IPS DF 6.9 (cell line): ENCODE results near the gene KBTBD4.
"Not testable (repeated sequence)": the region's sequence is repeated elsewhere in the genome, so short reads cannot be mapped to it uniquely, and the experiment has no call there.

Source experiments
- DNase-seq: peaks from one replicate; pipeline ENCODE4 v3.0.0-alpha.2; 2013; ENCODE audit warnings: low read depth, low spot score
- H3K27ac ChIP-seq: one replicate; pipeline ENCODE4 v1.5.1; 2013; ENCODE audit warnings: low read length, control low read depth
- H3K27me3 ChIP-seq: 2 replicates; pipeline ENCODE4 v1.6.1; 2013; ENCODE audit warnings: mild to moderate bottlenecking, low read length; ENCODE audit not compliant: control insufficient read depth, insufficient read depth
- H3K36me3 ChIP-seq: 2 replicates; pipeline ENCODE4 v1.6.1; 2013; ENCODE audit warnings: low read length; ENCODE audit not compliant: control insufficient read depth, insufficient read depth
- H3K4me1 ChIP-seq: 2 replicates; pipeline ENCODE4 v1.6.1; 2013; ENCODE audit warnings: low read length; ENCODE audit not compliant: control insufficient read depth, insufficient read depth
- H3K4me3 ChIP-seq: 2 replicates; pipeline ENCODE4 v1.5.1; 2013; ENCODE audit warnings: mild to moderate bottlenecking, low read length
- H3K9me3 ChIP-seq: 2 replicates; pipeline ENCODE4 v1.6.1; 2013; ENCODE audit warnings: low read length, inconsistent platforms; ENCODE audit not compliant: control insufficient read depth, insufficient read depth
- WGBS: extraction: QIAGEN DNeasy Blood & Tissue Kit; methylation state at CpG from one replicate; pipeline ENCODE4 v1.1.7; 2013; ENCODE audit warnings: mixed read lengths, missing lambda C conversion rate; ENCODE audit not compliant: insufficient read length, insufficient coverage; 5-methylcytosine and 5-hydroxymethylcytosine counted together

Gene KBTBD4

DNA sequence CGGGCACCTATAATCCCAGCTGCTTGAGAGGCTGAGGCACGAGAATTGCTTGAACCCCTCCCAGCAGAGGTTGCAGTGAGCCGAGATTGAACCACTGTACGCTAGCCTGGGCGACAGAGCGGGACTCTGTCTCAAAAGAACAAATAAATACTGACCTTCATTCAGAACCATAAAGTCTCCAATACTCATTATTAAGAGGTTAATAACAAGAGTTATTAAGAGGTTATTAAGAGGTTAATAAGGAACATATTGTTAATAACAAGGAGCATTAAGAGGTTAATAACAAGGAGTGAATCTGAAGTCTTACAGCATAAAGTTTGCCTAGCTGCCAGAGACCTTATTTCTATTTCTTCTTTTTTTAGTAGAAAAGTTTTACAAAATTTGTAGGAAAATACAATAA, 33.5 kb downstream of the KBTBD4 start:
- Histone ChIP-seq H3K4me1 (no peaks in the 10 kb centered on the region), H3K4me3 (no peak overlapping the region), H3K36me3 (no peaks in the 10 kb centered on the region), H3K9me3 (no peaks in the 10 kb centered on the region), H3K27ac (no peak overlapping the region), H3K27me3 (no peaks in the 10 kb centered on the region)
- no peak for DNase-seq
- WGBS: no CpG with 5 or more reads among the region's 6 CpGs

DNA sequence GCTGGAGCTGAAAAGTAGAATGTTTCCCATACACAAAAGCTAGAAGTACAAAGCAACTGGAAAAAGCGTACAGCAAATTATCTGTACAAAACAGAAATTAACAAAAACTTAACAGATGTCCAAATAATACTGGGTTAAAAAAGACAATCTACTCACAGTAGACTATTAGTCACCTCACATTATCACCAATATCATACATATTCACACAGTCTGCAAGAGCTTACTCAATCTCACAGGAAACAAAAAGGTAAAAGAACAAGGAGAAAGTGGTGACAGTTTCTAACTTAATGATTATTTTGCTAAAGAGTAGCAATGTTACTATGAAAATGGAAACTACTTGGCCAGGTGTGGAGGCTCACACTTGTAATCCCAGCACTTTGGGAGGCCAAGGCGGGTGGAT, 37.7 kb downstream of the KBTBD4 start:
- H3K4me3 ChIP-seq: no peak overlapping the region
- DNase-seq: no peak

DNA sequence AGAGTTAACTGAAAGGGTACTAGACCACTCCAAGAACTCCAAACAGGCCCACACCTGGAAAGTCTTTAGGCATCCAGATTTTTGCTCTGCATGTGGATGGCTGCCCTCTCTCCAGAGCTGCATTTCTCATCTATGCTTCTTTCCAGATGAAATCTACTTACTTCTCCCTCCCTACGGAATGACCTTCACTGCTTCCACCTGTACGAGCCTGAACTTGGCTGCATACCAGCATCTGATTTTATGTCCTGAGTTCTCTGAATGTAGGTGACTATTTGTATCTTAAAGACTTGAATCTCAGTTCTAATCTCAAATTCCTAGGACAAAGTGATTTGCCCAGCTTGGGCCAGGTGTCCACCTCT, 39.1 kb downstream of the KBTBD4 start:
- DNase-seq: no peak
- H3K4me1 ChIP-seq: no peaks in the 10 kb centered on the region
- no CpG with 5 or more reads among the region's 2 CpGs for WGBS

More for the DNA sequence above, 37.7 kb downstream of the KBTBD4 start:
- WGBS: no CpG with 5 or more reads among the region's 2 CpGs
- Histone ChIP-seq H3K27ac (no peak overlapping the region), H3K36me3 (no peaks in the 10 kb centered on the region), H3K27me3 (no peaks in the 10 kb centered on the region), H3K4me1 (no peaks in the 10 kb centered on the region), H3K9me3 (no peaks in the 10 kb centered on the region)

DNA sequence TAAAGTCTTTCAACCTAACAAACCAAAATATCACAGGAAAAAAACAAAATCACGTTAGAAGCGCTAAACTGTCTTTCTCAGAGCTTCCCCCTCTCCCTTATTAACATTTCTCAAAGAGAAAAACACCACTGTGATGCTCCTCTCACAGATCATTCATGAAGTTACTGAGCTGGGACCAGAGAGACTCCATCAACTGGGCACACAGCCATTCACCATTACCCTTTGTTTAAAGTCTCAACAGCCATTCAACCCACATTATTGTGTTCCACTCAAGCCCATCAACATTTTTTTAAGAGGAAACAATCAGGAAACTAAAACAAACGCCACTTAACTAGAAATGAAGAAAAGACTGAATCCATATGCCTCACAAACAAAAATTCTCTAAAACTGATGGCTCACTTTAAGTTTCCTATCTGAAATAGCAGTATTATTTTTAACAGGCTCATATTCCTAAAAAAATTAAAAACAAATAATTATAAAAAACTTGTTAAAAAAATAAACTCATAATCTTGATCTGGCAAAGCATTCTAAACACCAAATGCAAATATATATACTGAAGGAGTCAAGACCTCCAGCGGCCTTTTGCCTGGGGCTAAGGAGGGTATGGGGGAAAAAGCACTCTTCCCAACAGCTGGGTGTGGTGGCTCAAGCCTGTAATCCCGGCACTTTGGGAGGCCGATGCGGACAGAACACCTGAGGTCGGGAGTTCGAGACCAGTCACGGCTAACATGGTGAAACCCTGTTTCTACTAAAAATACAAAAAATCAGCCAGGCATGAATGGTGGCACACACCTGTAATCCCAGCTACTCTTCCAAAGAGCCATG, 39.8 kb downstream of the KBTBD4 start:
- Histone ChIP-seq H3K4me3 (no peak overlapping the region), H3K27me3 (no peaks in the 10 kb centered on the region), H3K9me3 (no peaks in the 10 kb centered on the region), H3K4me1 (no peaks in the 10 kb centered on the region), H3K27ac (no peak overlapping the region), H3K36me3 (no peaks in the 10 kb centered on the region)
- no peak for DNase-seq
- WGBS: no CpG with 5 or more reads among the region's 10 CpGs

More for the DNA sequence above, 39.1 kb downstream of the KBTBD4 start:
- no peaks in the 10 kb centered on the region for H3K36me3 ChIP-seq
- no peaks in the 10 kb centered on the region for H3K27me3 ChIP-seq
- H3K9me3 ChIP-seq: no peaks in the 10 kb centered on the region
- H3K27ac ChIP-seq: no peak overlapping the region
- no peak overlapping the region for H3K4me3 ChIP-seq

DNA sequence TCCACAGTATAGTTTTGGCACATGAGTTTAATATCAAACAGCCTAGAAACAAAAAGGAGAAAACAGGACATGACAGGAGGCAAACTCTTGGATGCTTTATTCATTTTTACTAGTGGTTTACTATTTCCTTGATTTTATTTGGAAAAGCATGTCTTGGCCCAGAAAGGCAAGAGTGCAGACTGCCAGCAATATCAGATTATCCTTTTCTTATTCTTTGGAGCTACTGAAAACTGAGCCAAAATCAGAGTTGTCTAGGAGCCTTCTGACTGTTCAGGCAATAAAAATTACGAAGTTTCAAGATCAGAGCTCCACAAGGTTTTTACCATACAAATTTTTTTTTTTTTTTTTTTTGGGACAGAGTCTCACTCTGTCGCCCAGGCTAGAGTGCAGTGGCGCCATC, 41.9 kb downstream of the KBTBD4 start:
- no CpG with 5 or more reads among the region's 3 CpGs for WGBS
- peaks cover 1% of the 10 kb centered on the region; the same call in 1 of the 2 replicates for H3K4me1 ChIP-seq

DNA sequence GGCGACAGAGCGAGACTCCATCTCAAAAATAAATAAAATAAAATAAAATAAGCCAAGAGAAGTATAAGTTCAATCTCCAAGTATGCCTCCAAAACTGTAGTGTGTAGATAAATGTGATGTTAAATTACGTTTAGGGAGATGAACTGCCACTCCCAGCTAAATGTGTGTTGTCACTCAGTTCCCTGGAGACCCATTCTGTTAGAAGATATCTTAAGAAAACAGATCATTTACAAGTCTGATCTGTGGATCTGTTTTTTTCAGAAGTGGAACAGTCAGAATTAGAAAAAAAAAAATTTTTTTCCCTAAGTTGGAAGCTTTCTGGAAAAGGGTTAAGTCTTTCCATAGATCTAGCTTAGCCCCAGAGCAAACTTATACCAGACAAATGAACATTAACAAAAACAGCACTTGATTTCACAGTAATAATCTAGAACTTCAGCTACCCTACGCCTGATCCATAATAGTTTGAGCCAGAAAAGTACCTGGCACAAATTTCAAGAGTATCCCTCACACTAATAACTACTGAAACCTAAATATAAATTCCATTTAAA, 44.0 kb downstream of the KBTBD4 start:
- WGBS: no CpG with 5 or more reads among the region's 4 CpGs
- Histone ChIP-seq H3K9me3 (no peaks in the 10 kb centered on the region), H3K4me1 (peaks cover 1% of the 10 kb centered on the region; the same call in 1 of the 2 replicates), H3K27ac (no peak overlapping the region), H3K4me3 (no peak overlapping the region), H3K27me3 (no peaks in the 10 kb centered on the region), H3K36me3 (no peaks in the 10 kb centered on the region)
- DNase-seq: no peak

More for the DNA sequence above, 41.9 kb downstream of the KBTBD4 start:
- H3K9me3 ChIP-seq: no peaks in the 10 kb centered on the region
- DNase-seq: no peak
- no peak overlapping the region for H3K4me3 ChIP-seq
- no peaks in the 10 kb centered on the region for H3K27me3 ChIP-seq
- H3K27ac ChIP-seq: no peak overlapping the region
- H3K36me3 ChIP-seq: no peaks in the 10 kb centered on the region

DNA sequence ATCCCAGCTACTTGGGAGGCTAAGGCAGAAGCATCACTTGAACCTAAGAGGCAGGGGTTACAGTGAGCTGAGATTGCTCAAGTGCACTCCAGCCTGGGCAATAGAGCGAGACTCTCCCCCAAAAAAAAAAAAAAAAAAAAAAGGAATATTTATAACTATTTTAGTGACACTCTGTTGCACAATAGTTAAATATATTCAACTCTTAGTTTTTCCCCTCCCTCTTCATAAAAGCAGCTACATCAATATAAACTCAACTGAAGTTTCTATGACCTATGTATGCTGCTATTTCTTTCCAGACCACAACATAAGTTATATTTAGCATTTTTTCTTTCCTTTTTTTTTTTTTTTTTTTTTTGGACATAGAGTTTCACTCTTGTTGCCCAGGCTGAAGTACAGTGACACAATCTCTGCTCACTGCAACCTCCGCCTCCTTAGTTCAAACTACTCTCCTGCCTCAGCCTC, 45.0 kb downstream of the KBTBD4 start:
- no CpG with 5 or more reads among the region's 2 CpGs for WGBS
- peaks cover 1% of the 10 kb centered on the region; the same call in 1 of the 2 replicates for H3K4me1 ChIP-seq
- no peaks in the 10 kb centered on the region for H3K9me3 ChIP-seq
- H3K27me3 ChIP-seq: no peaks in the 10 kb centered on the region
- H3K27ac ChIP-seq: no peak overlapping the region
- no peak for DNase-seq
- H3K4me3 ChIP-seq: no peak overlapping the region
- H3K36me3 ChIP-seq: no peaks in the 10 kb centered on the region

DNA sequence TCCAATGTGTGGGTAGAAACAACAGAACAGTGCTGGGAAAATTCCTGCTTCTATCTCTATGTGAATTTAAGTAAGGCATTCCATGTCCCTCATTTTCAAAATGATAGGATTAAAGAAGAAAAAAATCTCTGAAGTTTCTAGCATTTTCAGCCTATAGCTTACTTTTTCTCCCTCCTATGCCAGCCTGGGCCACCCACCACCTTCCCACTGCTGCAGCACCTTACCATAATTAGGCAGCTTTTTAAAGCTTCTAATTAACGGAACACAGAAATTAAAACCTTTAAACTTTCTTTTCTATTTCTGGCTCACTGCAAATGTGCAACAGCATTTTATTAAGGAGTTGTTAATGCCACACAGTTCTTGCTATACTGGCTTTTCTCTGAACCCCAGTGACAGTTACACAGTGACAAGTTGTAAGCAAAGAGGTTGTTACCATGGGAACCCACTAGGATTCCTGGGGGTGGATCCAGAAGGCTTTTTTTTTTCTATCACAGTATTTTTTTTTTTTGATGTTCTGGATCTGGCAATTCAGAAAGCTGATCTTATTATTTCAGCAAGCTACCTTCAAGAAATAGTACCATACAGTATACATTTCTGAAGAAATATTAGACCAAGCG, 46.1 kb downstream of the KBTBD4 start:
- no peaks in the 10 kb centered on the region for H3K27me3 ChIP-seq
- DNase-seq: no peak

DNA sequence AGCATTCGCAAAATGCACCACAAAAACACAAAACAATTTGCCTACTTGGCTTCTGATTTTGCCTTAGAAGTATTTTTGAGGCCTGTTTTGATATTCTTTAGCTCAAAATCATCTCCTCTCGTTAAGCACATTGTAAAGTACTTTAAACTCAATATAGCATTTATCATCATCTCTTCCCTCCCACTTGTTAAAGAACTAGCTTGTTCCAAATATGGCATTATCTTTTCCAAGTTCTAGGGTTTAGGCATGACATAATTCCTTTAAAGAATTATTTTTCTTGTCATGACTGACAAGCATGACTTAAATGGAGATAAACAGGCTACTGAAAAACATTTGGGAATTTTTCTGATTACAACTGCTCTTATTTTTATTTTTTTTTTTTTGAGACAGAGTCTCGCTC, 47.1 kb downstream of the KBTBD4 start:
- Histone ChIP-seq H3K9me3 (no peaks in the 10 kb centered on the region), H3K27me3 (no peaks in the 10 kb centered on the region), H3K4me3 (no peak overlapping the region), H3K36me3 (no peaks in the 10 kb centered on the region), H3K27ac (no peak overlapping the region), H3K4me1 (peaks cover 1% of the 10 kb centered on the region; the same call in 1 of the 2 replicates)
- no CpG with 5 or more reads among the region's 3 CpGs for WGBS
- no peak for DNase-seq

More for the DNA sequence above, 46.1 kb downstream of the KBTBD4 start:
- no peaks in the 10 kb centered on the region for H3K9me3 ChIP-seq
- WGBS: no CpG with 5 or more reads among the region's 2 CpGs
- no peak overlapping the region for H3K4me3 ChIP-seq
- no peak overlapping the region for H3K27ac ChIP-seq
- H3K36me3 ChIP-seq: no peaks in the 10 kb centered on the region
- H3K4me1 ChIP-seq: peaks cover 1% of the 10 kb centered on the region; the same call in 1 of the 2 replicates

DNA sequence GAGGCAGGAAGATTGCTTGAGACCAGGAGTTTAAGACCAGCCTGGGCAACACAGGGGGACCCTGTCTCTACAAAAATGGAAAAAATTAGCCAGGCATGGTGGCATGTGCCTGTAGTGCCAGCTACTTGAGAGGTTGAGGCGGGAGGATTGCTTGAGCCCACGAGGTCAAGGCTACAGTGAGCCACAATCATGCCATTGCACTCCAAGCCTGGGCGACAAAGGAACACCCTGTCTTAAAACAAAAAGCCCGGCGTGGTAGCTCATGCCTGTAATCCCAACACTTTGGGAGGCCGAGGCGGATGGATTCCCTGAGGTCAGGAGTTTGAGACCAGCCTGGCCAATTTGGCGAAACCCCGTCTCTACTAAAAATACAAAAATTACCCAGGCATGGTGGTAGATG, 48.0 kb downstream of the KBTBD4 start:
- not testable (repeated sequence) for DNase-seq, H3K4me1 ChIP-seq, H3K4me3 ChIP-seq, H3K9me3 ChIP-seq, H3K27me3 ChIP-seq, H3K27ac ChIP-seq, H3K36me3 ChIP-seq
- WGBS: no CpG with 5 or more reads among the region's 9 CpGs
